H1 (cell line): ENCODE data around the gene RASAL2. TPM values are rescaled to one million over a fixed set of nuclear protein-coding genes. Genes with fewer than 3 reads are reported as not detected.

Source experiments
- CTCF ChIA-PET: fragments of 300-600 bp; sonication (Branson Sonifier 250); formaldehyde crosslinking; loops from one replicate; lab custom pipeline; 2021; ENCODE audit not compliant: partially characterized antibody; lab: Charles Lee
- POLR2A ChIA-PET: fragments of 300-600 bp; sonication (Branson Sonifier 250); formaldehyde crosslinking; loops from one replicate; lab custom pipeline; 2021; ENCODE audit warnings: inconsistent platforms; ENCODE audit not compliant: partially characterized antibody; lab: Charles Lee
- DNase-seq, 2 experiments: peaks; one replicate each; pipeline versions ENCODE4 v3.0.0 to v3.0.0-alpha.2; 2010 to 2022; ENCODE audit warnings: low spot score in 2 of 2, low read depth in 1 of 2, mixed read lengths in 1 of 2
- FAIRE-seq: peaks from 2 replicates; lab custom pipeline; 2011; peaks lifted over from hg19 to GRCh38; lab: Jason Lieb, UNC
- H2AFZ ChIP-seq: 2 replicates; pipeline ENCODE4 v1.8.1; 2012; ENCODE audit warnings: low read length, inconsistent platforms
- H2AK5ac ChIP-seq: 2 replicates; pipeline ENCODE4 v1.6.1; 2013; ENCODE audit warnings: low read depth, low read length
- H2BK120ac ChIP-seq: replicated peaks from 2 replicates; pipeline ENCODE3; 2013; ENCODE audit warnings: low read depth, low read length, inconsistent platforms
- H2BK12ac ChIP-seq: 2 replicates; pipeline ENCODE4 v1.6.1; 2013; ENCODE audit warnings: low read depth, low read length
- H2BK15ac ChIP-seq: 2 replicates; pipeline ENCODE4 v1.6.1; 2013; ENCODE audit warnings: low read length
- H2BK20ac ChIP-seq: 2 replicates; pipeline ENCODE4 v1.6.1; 2013; ENCODE audit warnings: low read length
- H2BK5ac ChIP-seq: 2 replicates; pipeline ENCODE4 v1.6.1; 2013; ENCODE audit warnings: low read depth, low read length
- H3K14ac ChIP-seq: 2 replicates; pipeline ENCODE4 v1.6.1; 2013; ENCODE audit warnings: inconsistent platforms; ENCODE audit not compliant: insufficient read length
- H3K18ac ChIP-seq: 2 replicates; pipeline ENCODE4 v1.6.1; 2013; ENCODE audit warnings: low read length; ENCODE audit errors: extremely low read depth
- H3K23ac ChIP-seq: 2 replicates; pipeline ENCODE4 v1.6.1; 2013; ENCODE audit warnings: inconsistent platforms; ENCODE audit not compliant: insufficient read length
- H3K23me2 ChIP-seq: 2 replicates; pipeline ENCODE4 v1.6.1; 2013; ENCODE audit warnings: low read depth, low read length
- H3K27ac ChIP-seq: 2 replicates; pipeline ENCODE4 v1.6.1; 2011; ENCODE audit warnings: low read depth, low read length, inconsistent platforms
- H3K27me3 ChIP-seq, 4 experiments: replicated peaks in 1 of 4; 1 replicate in 1 of 4; 2 replicates in 3 of 4; pipeline versions ENCODE4 v1.6.1 to v1.8.1; 2011 to 2013; ENCODE audit warnings: low read length in 3 of 4, mild to moderate bottlenecking in 3 of 4, inconsistent platforms in 2 of 4, mixed read lengths in 2 of 4, moderate library complexity in 1 of 4; ENCODE audit not compliant: control insufficient read depth in 3 of 4, insufficient read depth in 3 of 4; ENCODE audit errors: extremely low read depth in 1 of 4
- H3K36me3 ChIP-seq, 4 experiments: 2 replicates each; pipeline versions ENCODE4 v1.6.1 to v1.8.1; 2011 to 2013; ENCODE audit warnings: mild to moderate bottlenecking in 4 of 4, low read length in 3 of 4, moderate library complexity in 2 of 4, control low read depth in 1 of 4, inconsistent platforms in 1 of 4; ENCODE audit not compliant: insufficient read depth in 4 of 4, control insufficient read depth in 2 of 4
- H3K4ac ChIP-seq: replicated peaks from 2 replicates; pipeline ENCODE3; 2013; ENCODE audit warnings: low read length, low read depth, mixed read lengths, inconsistent platforms; ENCODE audit not compliant: insufficient read length
- H3K4me1 ChIP-seq, 4 experiments: replicated peaks in 1 of 4; 1 replicate in 1 of 4; 2 replicates in 3 of 4; pipeline versions ENCODE4 v1.6.1 to v1.8.1; 2011 to 2013; ENCODE audit warnings: low read length in 3 of 4, inconsistent platforms in 2 of 4, mixed read lengths in 1 of 4; ENCODE audit not compliant: insufficient read depth in 4 of 4, control insufficient read depth in 3 of 4
- H3K4me2 ChIP-seq, 2 experiments: 2 replicates each; pipeline versions ENCODE4 v1.6.1 to v1.8.1; 2011 to 2013; ENCODE audit warnings: low read depth in 2 of 2, low read length in 2 of 2, control low read depth in 1 of 2, inconsistent platforms in 1 of 2, mild to moderate bottlenecking in 1 of 2; ENCODE audit not compliant: insufficient read depth in 1 of 2
- H3K4me3 ChIP-seq, 4 experiments: fragments of 200-600, 300-600 bp in 1 of 4; sonication (generic), shearing (Covaris generic), sonication (Bioruptor Twin) in 1 of 4; 2 replicates each; pipeline versions ENCODE4 v1.5.1 to v1.8.1; 2011 to 2016; ENCODE audit warnings: low read length in 4 of 4, low read depth in 3 of 4, control low read depth in 2 of 4, inconsistent platforms in 2 of 4, mild to moderate bottlenecking in 2 of 4, mixed read lengths in 1 of 4, moderate library complexity in 1 of 4; ENCODE audit not compliant: insufficient read depth in 2 of 4; ENCODE audit errors: extremely low read depth in 1 of 4
- H3K56ac ChIP-seq: replicated peaks from 2 replicates; pipeline ENCODE3; 2013; ENCODE audit warnings: low read depth, mild to moderate bottlenecking, mixed read lengths, low read length, inconsistent platforms; ENCODE audit not compliant: insufficient read length
- H3K79me1 ChIP-seq: 2 replicates; pipeline ENCODE4 v1.6.1; 2013; ENCODE audit warnings: low read depth, low read length, control low read depth
- H3K79me2 ChIP-seq, 2 experiments: 2 replicates each; pipeline versions ENCODE4 v1.6.1 to v1.8.1; 2012 to 2013; ENCODE audit warnings: low read length in 2 of 2, mild to moderate bottlenecking in 2 of 2, inconsistent platforms in 1 of 2; ENCODE audit not compliant: insufficient read depth in 2 of 2, control insufficient read depth in 1 of 2
- H3K9ac ChIP-seq, 4 experiments: replicated peaks in 1 of 4; 1 replicate in 1 of 4; 2 replicates in 3 of 4; pipeline versions ENCODE4 v1.6.1 to v1.8.1; 2011 to 2013; ENCODE audit warnings: low read depth in 3 of 4, low read length in 3 of 4, control low read depth in 2 of 4, mild to moderate bottlenecking in 2 of 4, moderate library complexity in 2 of 4, inconsistent platforms in 1 of 4; ENCODE audit errors: extremely low read depth in 1 of 4
- H3K9me3 ChIP-seq, 2 experiments: 2 replicates each; pipeline versions ENCODE4 v1.6.1 to v1.8.1; 2012 to 2013; ENCODE audit warnings: mild to moderate bottlenecking in 2 of 2, moderate library complexity in 2 of 2, control low read depth in 1 of 2, inconsistent platforms in 1 of 2, low read depth in 1 of 2, low read length in 1 of 2, mixed read lengths in 1 of 2; ENCODE audit not compliant: insufficient read depth in 2 of 2
- H4K20me1 ChIP-seq, 2 experiments: replicated peaks in 1 of 2; 2 replicates each; pipeline versions ENCODE3 to v1.8.1; 2011 to 2013; ENCODE audit warnings: inconsistent platforms in 2 of 2, low read length in 2 of 2, mild to moderate bottlenecking in 1 of 2; ENCODE audit not compliant: insufficient read depth in 2 of 2, control insufficient read depth in 1 of 2
- H4K5ac ChIP-seq: 2 replicates; pipeline ENCODE4 v1.6.1; 2013; ENCODE audit warnings: low read length, low read depth, mixed read lengths, inconsistent platforms; ENCODE audit not compliant: insufficient read length
- H4K8ac ChIP-seq: 2 replicates; pipeline ENCODE4 v1.8.0; 2013; ENCODE audit warnings: mild to moderate bottlenecking, moderate library complexity, low read length, inconsistent platforms; ENCODE audit not compliant: insufficient read depth; ENCODE audit errors: extremely low read depth
- H4K91ac ChIP-seq: replicated peaks from 2 replicates; pipeline ENCODE3; 2013; ENCODE audit warnings: low read length, mixed read lengths, inconsistent platforms; ENCODE audit not compliant: insufficient read length
- BACH1 ChIP-seq: IDR thresholded peaks from 2 replicates; pipeline ENCODE4 v1.6.1; 2012; ENCODE audit warnings: low read length, improper control_type of control experiment
- BCL11A ChIP-seq, 2 experiments: IDR thresholded peaks; one replicate each; pipeline ENCODE4 v1.6.1; 2011; ENCODE audit warnings: low read depth in 2 of 2, low read length in 2 of 2, mild to moderate bottlenecking in 2 of 2
- CBX8 ChIP-seq: fragments of 300-800, 300-1000 bp; sonication (generic); IDR thresholded peaks from 2 replicates; pipeline ENCODE4 v1.7.1; 2016; ENCODE audit warnings: low read depth, low read length, borderline replicate concordance
- CHD1 ChIP-seq: IDR thresholded peaks from 2 replicates; pipeline ENCODE4 v1.6.1; 2012; ENCODE audit warnings: low read depth, low read length, improper control_type of control experiment
- CTBP2 ChIP-seq: IDR thresholded peaks from 2 replicates; pipeline ENCODE4 v1.7.0; 2011; ENCODE audit warnings: borderline replicate concordance, mild to moderate bottlenecking, moderate library complexity, mixed read lengths, low read length; ENCODE audit not compliant: insufficient read depth, insufficient read length
- EZH2 ChIP-seq: fragments of 200-600 bp; sonication (generic); IDR thresholded peaks from 2 replicates; pipeline ENCODE4 v1.7.1; 2012; ENCODE audit warnings: low read depth, mild to moderate bottlenecking, moderate library complexity, low read length, inconsistent platforms; ENCODE audit not compliant: severe bottlenecking
- FOSL1 ChIP-seq: IDR thresholded peaks from 2 replicates; pipeline ENCODE4 v1.6.1; 2011; ENCODE audit warnings: mild to moderate bottlenecking, low read depth, low read length, moderate library complexity; ENCODE audit not compliant: insufficient read depth
- KDM1A ChIP-seq: fragments of 200-600, 300-600 bp; sonication (generic); IDR thresholded peaks from 2 replicates; pipeline ENCODE4 v1.7.1; 2016; ENCODE audit warnings: mild to moderate bottlenecking, low read length, borderline replicate concordance
- PHF8 ChIP-seq: fragments of 200-600 bp; sonication (generic); conservative IDR thresholded peaks from 2 replicates; pipeline ENCODE4 v1.7.1; 2012; ENCODE audit warnings: low read depth, mild to moderate bottlenecking, inconsistent platforms, low read length, moderate library complexity
- POLR2AphosphoS5 ChIP-seq: IDR thresholded peaks from 2 replicates; pipeline ENCODE4 v1.6.1; 2011; ENCODE audit warnings: low read depth, low read length
- RAD21 ChIP-seq, 2 experiments: IDR thresholded peaks in 1 of 2; conservative IDR thresholded peaks in 1 of 2; 2 replicates each; pipeline ENCODE4 v1.6.1; 2011; ENCODE audit warnings: low read depth in 2 of 2, low read length in 2 of 2, improper control_type of control experiment in 1 of 2, inconsistent platforms in 1 of 2, mild to moderate bottlenecking in 1 of 2, moderate library complexity in 1 of 2
- TCF12 ChIP-seq: IDR thresholded peaks from 2 replicates; pipeline ENCODE4 v1.6.1; 2011; ENCODE audit warnings: low read depth, mild to moderate bottlenecking, low read length
- WGBS, 2 experiments: shearing (Covaris generic) in 1 of 2; methylation state at CpG; one replicate each; pipeline versions ENCODE4 v1.1.6 to v1.1.7; 2013 to 2015; ENCODE audit warnings: low lambda C conversion rate in 2 of 2, mixed read lengths in 2 of 2, inconsistent platforms in 1 of 2, low coverage in 1 of 2, missing lambda C conversion rate in 1 of 2; ENCODE audit not compliant: insufficient replicate concordance in 2 of 2, insufficient coverage in 1 of 2, insufficient read length in 1 of 2; ENCODE audit errors: extremely low coverage in 1 of 2, missing lambda C conversion rate in 1 of 2; 5-methylcytosine and 5-hydroxymethylcytosine counted together
- polyA plus RNA-seq, 7 experiments: library from polyadenylated mRNA; depleted of rRNA in 3 of 7; stranded (reverse) in 5 of 7; unstranded in 2 of 7; fragments of >200 nt in 5 of 7; fragments of 200-250 nt in 2 of 7; gene quantifications; 1 replicate in 5 of 7; 2 replicates in 1 of 7; 4 replicates in 1 of 7; pipeline versions ENCODE4 v1.2.1 to v1.2.3, GENCODE V29; 2011 to 2013; ENCODE audit warnings: missing spikeins in 2 of 7, mixed read lengths in 2 of 7
- total RNA-seq: library from RNA; stranded (reverse); fragmentation: NEBNext Ultra II Directional; extraction: Animal tissue kit (Norgen Biotek cat#: 25700); gene quantifications from 2 replicates; pipeline ENCODE4 v1.2.1, GENCODE V29; 2021
- TF ChIP-seq, protein P1 (sequence below): IDR thresholded peaks from 2 replicates; pipeline ENCODE4 v1.6.1; 2012; ENCODE audit warnings: inconsistent platforms

RASAL2 gene
- total and polyA plus RNA-seq, 2 of the 8 experiments (the other 6 are each of a cell fraction or from before 2014, with no cell fraction given), result 15.9 to 32.5 TPM

GRCh38 chr1:178071811-178072210 lies 22.1 kb upstream of the RASAL2 start:
- H3K4me2 ChIP-seq, result no peak overlapping the region
- no peak overlapping the region for H2BK5ac ChIP-seq
- H3K79me2 ChIP-seq, result no peaks in the 10 kb centered on the region
- no peak overlapping the region for H2BK120ac ChIP-seq
- no peaks in the 10 kb centered on the region for H3K27me3 ChIP-seq
- FAIRE-seq (no peak), DNase-seq (no peak)
- no peak overlapping the region for H3K23ac ChIP-seq
- no peak overlapping the region for H2AFZ ChIP-seq
- POLR2A ChIA-PET, result interaction anchor here (1.9 kb wide), 1 partner anchor 11 kb away, joined by 7 read pairs; no protein-coding TSS in a partner anchor
- H3K4me1 ChIP-seq, result no peaks in the 10 kb centered on the region
- H3K18ac ChIP-seq, result no peak overlapping the region
- no peak overlapping the region for H2BK12ac ChIP-seq
- no peaks in the 10 kb centered on the region for H4K20me1 ChIP-seq
- H3K9ac ChIP-seq, result no peak overlapping the region
- H3K14ac ChIP-seq, result no peak overlapping the region
- no peak overlapping the region for H2BK15ac ChIP-seq
- no peak overlapping the region for H3K27ac ChIP-seq
- no peak overlapping the region for H3K4me3 ChIP-seq
- no peak overlapping the region for H3K4ac ChIP-seq
- H3K23me2 ChIP-seq, result no peaks in the 10 kb centered on the region
- no peak overlapping the region for H4K91ac ChIP-seq
- no peak overlapping the region for H3K56ac ChIP-seq
- no peaks in the 10 kb centered on the region for H3K9me3 ChIP-seq
- no peak overlapping the region for H4K5ac ChIP-seq
- no peaks in the 10 kb centered on the region for H3K36me3 ChIP-seq
- CTCF ChIA-PET, result interaction anchor here (1.4 to 1.6 kb wide), 4 partner anchors 15 to 25 kb away, joined by 3 read pairs; no protein-coding TSS in a partner anchor
- 95% methylated on average over 2 of the region's 2 CpGs; no CpG with 5 or more reads in 1 of the 2 experiments for WGBS, 2 experiments
- H3K79me1 ChIP-seq, result no peaks in the 10 kb centered on the region
- H2AK5ac ChIP-seq, result no peak overlapping the region
- H4K8ac ChIP-seq, result no peak overlapping the region
- no peak overlapping the region for H2BK20ac ChIP-seq
- TF ChIP-seq FOSL1, result no peak
- no peak for TF ChIP-seq CBX8
- TF ChIP-seq PHF8, result no peak
- TF ChIP-seq CTBP2, result no peak
- no peak for TF ChIP-seq BCL11A (IDR thresholded peaks at IDR 0.05; ENCODE audit: low read depth in 2 of 2, low read length in 2 of 2)
- no peak for TF ChIP-seq TCF12
- no peak for TF ChIP-seq RAD21 (IDR thresholded peaks at IDR 0.05 in 1 of 2, conservative IDR thresholded peaks at IDR 0.05 in 1 of 2; ENCODE audit: low read depth in 2 of 2, low read length in 2 of 2)
- no peak for TF ChIP-seq CHD1
- TF ChIP-seq KDM1A, result no peak
- no peak for TF ChIP-seq POLR2AphosphoS5
- TF ChIP-seq, protein P1, sequence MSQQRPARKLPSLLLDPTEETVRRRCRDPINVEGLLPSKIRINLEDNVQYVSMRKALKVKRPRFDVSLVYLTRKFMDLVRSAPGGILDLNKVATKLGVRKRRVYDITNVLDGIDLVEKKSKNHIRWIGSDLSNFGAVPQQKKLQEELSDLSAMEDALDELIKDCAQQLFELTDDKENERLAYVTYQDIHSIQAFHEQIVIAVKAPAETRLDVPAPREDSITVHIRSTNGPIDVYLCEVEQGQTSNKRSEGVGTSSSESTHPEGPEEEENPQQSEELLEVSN, result no peak
- TF ChIP-seq EZH2, result no peak
- TF ChIP-seq BACH1, result no peak
